ENCODE results near the gene ZC3H7B. TPM values are rescaled to one million over a fixed set of nuclear protein-coding genes. Genes with fewer than 3 reads are reported as not detected.

ZC3H7B gene
- total and polyA plus RNA-seq, 2 experiments from 2014 or later: 5.7 to 61.5 TPM

DNA sequence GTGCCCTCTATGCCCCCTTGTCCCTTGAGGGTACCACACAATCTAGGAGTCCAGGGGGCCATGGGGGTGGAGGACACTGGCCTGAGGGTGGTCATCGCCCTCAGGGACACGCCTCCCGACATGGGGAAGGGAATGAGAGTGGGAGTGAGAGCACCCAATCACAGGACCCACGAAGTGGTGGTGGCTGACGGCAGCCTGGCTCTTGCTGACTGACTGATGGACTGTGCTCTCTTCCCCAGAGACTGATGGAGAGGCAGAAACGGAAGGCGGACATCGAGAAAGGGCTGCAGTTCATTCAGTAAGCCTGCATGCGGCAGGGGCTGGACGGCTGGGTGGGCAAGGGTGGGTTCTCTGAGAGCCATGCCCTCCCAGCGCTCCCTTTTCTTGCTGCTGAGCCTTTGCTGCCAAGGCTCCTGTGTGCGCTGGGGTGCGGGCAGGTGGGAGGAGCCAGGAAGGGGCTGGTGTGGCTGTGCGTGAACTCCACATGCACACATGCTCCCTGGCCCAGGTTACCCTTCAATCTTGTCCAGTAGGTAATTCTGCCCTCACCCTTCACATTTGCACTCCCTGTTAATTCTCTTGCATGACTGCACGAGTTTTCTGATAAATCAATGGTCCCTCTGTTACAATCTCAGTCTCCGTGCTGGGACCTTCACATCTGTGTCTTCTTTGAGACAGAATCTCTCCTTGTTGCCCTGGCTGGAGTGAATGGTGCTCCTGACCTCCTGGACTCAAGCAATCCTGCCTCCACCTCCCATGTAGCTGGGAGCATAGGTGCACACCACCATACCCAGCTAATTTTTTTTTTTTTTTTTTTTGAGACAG lies 19.3 kb downstream of the ZC3H7B start:
- peaks cover 7% of the 10 kb centered on the region for H3K36me3 ChIP-seq (ENCODE audit: insufficient read depth)
- DNase-seq (ENCODE audit: low spot score): no peak
- H3K4me1 Mint-ChIP-seq: no peaks in the 10 kb centered on the region; the same call in 2 of the 3 replicates

More for the DNA sequence above, 19.3 kb downstream of the ZC3H7B start:
- Histone ChIP-seq H3K27me3 (ENCODE audit: insufficient read depth) (no peaks in the 10 kb centered on the region), H3F3A (replicated peaks; ENCODE audit: low read depth) (no peaks in the 10 kb centered on the region), H3K4me1 (ENCODE audit: insufficient read depth) (no peaks in the 10 kb centered on the region), H2AFZ (no peak overlapping the region), H3K4me3 (no peak overlapping the region), H3K79me2 (replicated peaks; ENCODE audit: insufficient read depth) (peaks cover 20% of the 10 kb centered on the region), H3K9me2 (ENCODE audit: insufficient read depth) (no peaks in the 10 kb centered on the region), H3K27ac (ENCODE audit: low read depth) (0 out of 2 replicates have a peak overlapping the region, but pooled peaks have one; percentile 39), H4K20me1 (replicated peaks; ENCODE audit: insufficient read depth) (peaks cover 14% of the 10 kb centered on the region), H3K4me2 (no peak overlapping the region)
- H3K9me3 Mint-ChIP-seq: no peaks in the 10 kb centered on the region
- TF ChIP-seq, protein P1, sequence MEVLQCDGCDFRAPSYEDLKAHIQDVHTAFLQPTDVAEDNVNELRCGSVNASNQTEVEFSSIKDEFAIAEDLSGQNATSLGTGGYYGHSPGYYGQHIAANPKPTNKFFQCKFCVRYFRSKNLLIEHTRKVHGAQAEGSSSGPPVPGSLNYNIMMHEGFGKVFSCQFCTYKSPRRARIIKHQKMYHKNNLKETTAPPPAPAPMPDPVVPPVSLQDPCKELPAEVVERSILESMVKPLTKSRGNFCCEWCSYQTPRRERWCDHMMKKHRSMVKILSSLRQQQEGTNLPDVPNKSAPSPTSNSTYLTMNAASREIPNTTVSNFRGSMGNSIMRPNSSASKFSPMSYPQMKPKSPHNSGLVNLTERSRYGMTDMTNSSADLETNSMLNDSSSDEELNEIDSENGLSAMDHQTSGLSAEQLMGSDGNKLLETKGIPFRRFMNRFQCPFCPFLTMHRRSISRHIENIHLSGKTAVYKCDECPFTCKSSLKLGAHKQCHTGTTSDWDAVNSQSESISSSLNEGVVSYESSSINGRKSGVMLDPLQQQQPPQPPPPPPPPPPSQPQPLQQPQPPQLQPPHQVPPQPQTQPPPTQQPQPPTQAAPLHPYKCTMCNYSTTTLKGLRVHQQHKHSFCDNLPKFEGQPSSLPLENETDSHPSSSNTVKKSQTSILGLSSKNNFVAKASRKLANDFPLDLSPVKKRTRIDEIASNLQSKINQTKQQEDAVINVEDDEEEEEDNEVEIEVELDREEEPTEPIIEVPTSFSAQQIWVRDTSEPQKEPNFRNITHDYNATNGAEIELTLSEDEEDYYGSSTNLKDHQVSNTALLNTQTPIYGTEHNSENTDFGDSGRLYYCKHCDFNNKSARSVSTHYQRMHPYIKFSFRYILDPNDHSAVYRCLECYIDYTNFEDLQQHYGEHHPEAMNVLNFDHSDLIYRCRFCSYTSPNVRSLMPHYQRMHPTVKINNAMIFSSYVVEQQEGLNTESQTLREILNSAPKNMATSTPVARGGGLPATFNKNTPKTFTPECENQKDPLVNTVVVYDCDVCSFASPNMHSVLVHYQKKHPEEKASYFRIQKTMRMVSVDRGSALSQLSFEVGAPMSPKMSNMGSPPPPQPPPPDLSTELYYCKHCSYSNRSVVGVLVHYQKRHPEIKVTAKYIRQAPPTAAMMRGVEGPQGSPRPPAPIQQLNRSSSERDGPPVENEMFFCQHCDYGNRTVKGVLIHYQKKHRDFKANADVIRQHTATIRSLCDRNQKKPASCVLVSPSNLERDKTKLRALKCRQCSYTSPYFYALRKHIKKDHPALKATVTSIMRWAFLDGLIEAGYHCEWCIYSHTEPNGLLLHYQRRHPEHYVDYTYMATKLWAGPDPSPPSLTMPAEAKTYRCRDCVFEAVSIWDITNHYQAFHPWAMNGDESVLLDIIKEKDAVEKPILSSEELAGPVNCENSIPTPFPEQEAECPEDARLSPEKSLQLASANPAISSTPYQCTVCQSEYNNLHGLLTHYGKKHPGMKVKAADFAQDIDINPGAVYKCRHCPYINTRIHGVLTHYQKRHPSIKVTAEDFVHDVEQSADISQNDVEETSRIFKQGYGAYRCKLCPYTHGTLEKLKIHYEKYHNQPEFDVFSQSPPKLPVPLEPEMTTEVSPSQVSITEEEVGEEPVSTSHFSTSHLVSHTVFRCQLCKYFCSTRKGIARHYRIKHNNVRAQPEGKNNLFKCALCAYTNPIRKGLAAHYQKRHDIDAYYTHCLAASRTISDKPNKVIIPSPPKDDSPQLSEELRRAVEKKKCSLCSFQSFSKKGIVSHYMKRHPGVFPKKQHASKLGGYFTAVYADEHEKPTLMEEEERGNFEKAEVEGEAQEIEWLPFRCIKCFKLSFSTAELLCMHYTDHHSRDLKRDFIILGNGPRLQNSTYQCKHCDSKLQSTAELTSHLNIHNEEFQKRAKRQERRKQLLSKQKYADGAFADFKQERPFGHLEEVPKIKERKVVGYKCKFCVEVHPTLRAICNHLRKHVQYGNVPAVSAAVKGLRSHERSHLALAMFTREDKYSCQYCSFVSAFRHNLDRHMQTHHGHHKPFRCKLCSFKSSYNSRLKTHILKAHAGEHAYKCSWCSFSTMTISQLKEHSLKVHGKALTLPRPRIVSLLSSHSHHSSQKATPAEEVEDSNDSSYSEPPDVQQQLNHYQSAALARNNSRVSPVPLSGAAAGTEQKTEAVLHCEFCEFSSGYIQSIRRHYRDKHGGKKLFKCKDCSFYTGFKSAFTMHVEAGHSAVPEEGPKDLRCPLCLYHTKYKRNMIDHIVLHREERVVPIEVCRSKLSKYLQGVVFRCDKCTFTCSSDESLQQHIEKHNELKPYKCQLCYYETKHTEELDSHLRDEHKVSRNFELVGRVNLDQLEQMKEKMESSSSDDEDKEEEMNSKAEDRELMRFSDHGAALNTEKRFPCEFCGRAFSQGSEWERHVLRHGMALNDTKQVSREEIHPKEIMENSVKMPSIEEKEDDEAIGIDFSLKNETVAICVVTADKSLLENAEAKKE (CRISPR knock-in tag; IDR thresholded peaks at IDR 0.05): no peak
- TF ChIP-seq, protein P2, sequence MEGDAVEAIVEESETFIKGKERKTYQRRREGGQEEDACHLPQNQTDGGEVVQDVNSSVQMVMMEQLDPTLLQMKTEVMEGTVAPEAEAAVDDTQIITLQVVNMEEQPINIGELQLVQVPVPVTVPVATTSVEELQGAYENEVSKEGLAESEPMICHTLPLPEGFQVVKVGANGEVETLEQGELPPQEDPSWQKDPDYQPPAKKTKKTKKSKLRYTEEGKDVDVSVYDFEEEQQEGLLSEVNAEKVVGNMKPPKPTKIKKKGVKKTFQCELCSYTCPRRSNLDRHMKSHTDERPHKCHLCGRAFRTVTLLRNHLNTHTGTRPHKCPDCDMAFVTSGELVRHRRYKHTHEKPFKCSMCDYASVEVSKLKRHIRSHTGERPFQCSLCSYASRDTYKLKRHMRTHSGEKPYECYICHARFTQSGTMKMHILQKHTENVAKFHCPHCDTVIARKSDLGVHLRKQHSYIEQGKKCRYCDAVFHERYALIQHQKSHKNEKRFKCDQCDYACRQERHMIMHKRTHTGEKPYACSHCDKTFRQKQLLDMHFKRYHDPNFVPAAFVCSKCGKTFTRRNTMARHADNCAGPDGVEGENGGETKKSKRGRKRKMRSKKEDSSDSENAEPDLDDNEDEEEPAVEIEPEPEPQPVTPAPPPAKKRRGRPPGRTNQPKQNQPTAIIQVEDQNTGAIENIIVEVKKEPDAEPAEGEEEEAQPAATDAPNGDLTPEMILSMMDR (conservative IDR thresholded peaks at IDR 0.05; ENCODE audit: low read depth in 2 of 2): no peak
- TF ChIP-seq, protein P3, sequence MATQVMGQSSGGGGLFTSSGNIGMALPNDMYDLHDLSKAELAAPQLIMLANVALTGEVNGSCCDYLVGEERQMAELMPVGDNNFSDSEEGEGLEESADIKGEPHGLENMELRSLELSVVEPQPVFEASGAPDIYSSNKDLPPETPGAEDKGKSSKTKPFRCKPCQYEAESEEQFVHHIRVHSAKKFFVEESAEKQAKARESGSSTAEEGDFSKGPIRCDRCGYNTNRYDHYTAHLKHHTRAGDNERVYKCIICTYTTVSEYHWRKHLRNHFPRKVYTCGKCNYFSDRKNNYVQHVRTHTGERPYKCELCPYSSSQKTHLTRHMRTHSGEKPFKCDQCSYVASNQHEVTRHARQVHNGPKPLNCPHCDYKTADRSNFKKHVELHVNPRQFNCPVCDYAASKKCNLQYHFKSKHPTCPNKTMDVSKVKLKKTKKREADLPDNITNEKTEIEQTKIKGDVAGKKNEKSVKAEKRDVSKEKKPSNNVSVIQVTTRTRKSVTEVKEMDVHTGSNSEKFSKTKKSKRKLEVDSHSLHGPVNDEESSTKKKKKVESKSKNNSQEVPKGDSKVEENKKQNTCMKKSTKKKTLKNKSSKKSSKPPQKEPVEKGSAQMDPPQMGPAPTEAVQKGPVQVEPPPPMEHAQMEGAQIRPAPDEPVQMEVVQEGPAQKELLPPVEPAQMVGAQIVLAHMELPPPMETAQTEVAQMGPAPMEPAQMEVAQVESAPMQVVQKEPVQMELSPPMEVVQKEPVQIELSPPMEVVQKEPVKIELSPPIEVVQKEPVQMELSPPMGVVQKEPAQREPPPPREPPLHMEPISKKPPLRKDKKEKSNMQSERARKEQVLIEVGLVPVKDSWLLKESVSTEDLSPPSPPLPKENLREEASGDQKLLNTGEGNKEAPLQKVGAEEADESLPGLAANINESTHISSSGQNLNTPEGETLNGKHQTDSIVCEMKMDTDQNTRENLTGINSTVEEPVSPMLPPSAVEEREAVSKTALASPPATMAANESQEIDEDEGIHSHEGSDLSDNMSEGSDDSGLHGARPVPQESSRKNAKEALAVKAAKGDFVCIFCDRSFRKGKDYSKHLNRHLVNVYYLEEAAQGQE (IDR thresholded peaks at IDR 0.05; ENCODE audit: unreplicated experiment): no peak
- TF ChIP-seq NANOG (IDR thresholded peaks at IDR 0.05; ENCODE audit: borderline replicate concordance) (no peak), CREB1 (CRISPR knock-in tag; IDR thresholded peaks at IDR 0.05; ENCODE audit: low read depth) (no peak), EZH2phosphoT487 (IDR thresholded peaks at IDR 0.05; ENCODE audit: unreplicated experiment) (no peak), JUNB (IDR thresholded peaks at IDR 0.05; ENCODE audit: unreplicated experiment) (no peak), STAT1 (IDR thresholded peaks at IDR 0.05; ENCODE audit: unreplicated experiment) (no peak), ZNF331 (CRISPR knock-in tag; IDR thresholded peaks at IDR 0.05; ENCODE audit: low read depth) (no peak), POLR2AphosphoS5 (IDR thresholded peaks at IDR 0.05; ENCODE audit: low read depth) (no peak), EZH2 (IDR thresholded peaks at IDR 0.05; ENCODE audit: low read depth, unreplicated experiment) (no peak), ZNF114 (CRISPR knock-in tag; IDR thresholded peaks at IDR 0.05) (no peak)
- TF ChIP-seq, protein P4, sequence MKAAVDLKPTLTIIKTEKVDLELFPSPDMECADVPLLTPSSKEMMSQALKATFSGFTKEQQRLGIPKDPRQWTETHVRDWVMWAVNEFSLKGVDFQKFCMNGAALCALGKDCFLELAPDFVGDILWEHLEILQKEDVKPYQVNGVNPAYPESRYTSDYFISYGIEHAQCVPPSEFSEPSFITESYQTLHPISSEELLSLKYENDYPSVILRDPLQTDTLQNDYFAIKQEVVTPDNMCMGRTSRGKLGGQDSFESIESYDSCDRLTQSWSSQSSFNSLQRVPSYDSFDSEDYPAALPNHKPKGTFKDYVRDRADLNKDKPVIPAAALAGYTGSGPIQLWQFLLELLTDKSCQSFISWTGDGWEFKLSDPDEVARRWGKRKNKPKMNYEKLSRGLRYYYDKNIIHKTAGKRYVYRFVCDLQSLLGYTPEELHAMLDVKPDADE (IDR thresholded peaks at IDR 0.05): no peak
- ATAC-seq: peak; percentile 24; the same call in 1 of the 3 replicates
- H3K36me3 Mint-ChIP-seq (ENCODE audit: low read depth): peaks cover 34% of the 10 kb centered on the region
- no peak overlapping the region for H3K27ac Mint-ChIP-seq
- H3K4me3 Mint-ChIP-seq: no peak overlapping the region
- H3K27me3 Mint-ChIP-seq (ENCODE audit: insufficient read depth, low read depth, poor library complexity): peaks cover 19% of the 10 kb centered on the region
